Muscle of leg (tissue), 11 donors: Measurements from ENCODE around the gene PABPN1. TPM values are rescaled to one million over a fixed set of nuclear protein-coding genes. Genes with fewer than 3 reads are reported as not detected.

Experiments used
- DNase-seq: peaks from one replicate; pipeline ENCODE4 v3.0.0; 2013
- H3K27ac ChIP-seq: one replicate; pipeline ENCODE4 v1.5.1; 2013; ENCODE audit warnings: mild to moderate bottlenecking, low read length, control low read depth
- H3K27me3 ChIP-seq: one replicate; pipeline ENCODE4 v1.6.1; 2013; ENCODE audit warnings: low read length; ENCODE audit not compliant: control insufficient read depth, insufficient read depth
- H3K36me3 ChIP-seq: one replicate; pipeline ENCODE4 v1.6.1; 2013; ENCODE audit warnings: low read length; ENCODE audit not compliant: control insufficient read depth, insufficient read depth
- H3K4me1 ChIP-seq: one replicate; pipeline ENCODE4 v1.6.1; 2013; ENCODE audit warnings: low read length; ENCODE audit not compliant: control insufficient read depth, insufficient read depth
- H3K4me3 ChIP-seq: one replicate; pipeline ENCODE4 v1.5.1; 2013; ENCODE audit warnings: low read length, control low read depth
- H3K9me3 ChIP-seq: replicated peaks from 2 replicates; pipeline ENCODE4 v1.6.1; 2013; ENCODE audit warnings: low read depth, low read length; ENCODE audit not compliant: control insufficient read depth
- WGBS: methylation state at CpG from one replicate; pipeline ENCODE4 v1.1.5; 2013; ENCODE audit warnings: missing lambda C conversion rate; ENCODE audit not compliant: insufficient coverage; 5-methylcytosine and 5-hydroxymethylcytosine counted together
- polyA plus RNA-seq, 8 donors: library from polyadenylated mRNA; unstranded; fragments of 120-200 nt; gene quantifications; one replicate each; pipeline versions ENCODE4 v1.2.1 to v1.2.3, GENCODE V29; 2013; ENCODE audit warnings: inconsistent platforms in 1 of 8, low replicate concordance in 1 of 8; ENCODE audit not compliant: insufficient read length in 8 of 8, insufficient read depth in 1 of 8
- total RNA-seq: library from RNA; stranded (reverse); fragments of 120-200 nt; gene quantifications from one replicate; pipeline ENCODE4 v1.2.4, GENCODE V29; 2013

PABPN1 gene
- total and polyA plus RNA-seq, 9 donors: 58.2 to 134 (median 122) TPM

- DNase-seq: no peak
- Histone ChIP-seq H3K36me3 (peaks cover 32% of the 10 kb centered on the region), H3K27me3 (no peaks in the 10 kb centered on the region), H3K4me3 (no peak overlapping the region), H3K4me1 (peaks cover 15% of the 10 kb centered on the region), H3K9me3 (no peaks in the 10 kb centered on the region), H3K27ac (no peak overlapping the region)
- 71% methylated on average over 8 of the region's 13 CpGs for WGBS
Observed at GRCh38 chr14:23326491-23327332, 5.5 kb downstream of the PABPN1 start.

- WGBS: 42% methylated on average over 2 of the region's 4 CpGs
- H3K27ac ChIP-seq: no peak overlapping the region
- H3K9me3 ChIP-seq: no peaks in the 10 kb centered on the region
- no peaks in the 10 kb centered on the region for H3K27me3 ChIP-seq
- peaks cover 6% of the 10 kb centered on the region for H3K4me1 ChIP-seq
- no peak overlapping the region for H3K4me3 ChIP-seq
- DNase-seq: peak; percentile 88
- H3K36me3 ChIP-seq: peaks cover 25% of the 10 kb centered on the region
Observed at GRCh38 chr14:23327947-23328744, 6.9 kb downstream of the PABPN1 start.

GRCh38 chr14:23335623-23336022 lies 14.4 kb downstream of the PABPN1 start:
- H3K4me3 ChIP-seq: no peak overlapping the region
- H3K27me3 ChIP-seq: peaks cover 2% of the 10 kb centered on the region
- peaks cover 3% of the 10 kb centered on the region for H3K9me3 ChIP-seq
- DNase-seq: no peak
- no peak overlapping the region for H3K27ac ChIP-seq
- WGBS: no CpG with 5 or more reads among the region's 5 CpGs
- no peaks in the 10 kb centered on the region for H3K4me1 ChIP-seq
- H3K36me3 ChIP-seq: no peaks in the 10 kb centered on the region

- Histone ChIP-seq H3K4me3 (no peak overlapping the region), H3K27ac (no peak overlapping the region), H3K9me3 (peaks cover 3% of the 10 kb centered on the region), H3K4me1 (no peaks in the 10 kb centered on the region), H3K27me3 (no peaks in the 10 kb centered on the region), H3K36me3 (no peaks in the 10 kb centered on the region)
- no CpG with 5 or more reads among the region's 1 CpG for WGBS
- DNase-seq: no peak
Observed at GRCh38 chr14:23339506-23340268, 18.4 kb downstream of the PABPN1 start.

- no peak for DNase-seq
- H3K36me3 ChIP-seq: peaks cover 15% of the 10 kb centered on the region
- no peaks in the 10 kb centered on the region for H3K4me1 ChIP-seq
- no peak overlapping the region for H3K4me3 ChIP-seq
- 48% methylated on average over 2 of the region's 3 CpGs for WGBS
- no peaks in the 10 kb centered on the region for H3K9me3 ChIP-seq
- no peaks in the 10 kb centered on the region for H3K27me3 ChIP-seq
- H3K27ac ChIP-seq: no peak overlapping the region
Observed at GRCh38 chr14:23344481-23344880, 23.2 kb downstream of the PABPN1 start.

GRCh38 chr14:23345987-23346692 lies 24.9 kb downstream of the PABPN1 start:
- DNase-seq: no peak
- Histone ChIP-seq H3K27ac (no peak overlapping the region), H3K27me3 (no peaks in the 10 kb centered on the region), H3K36me3 (peaks cover 16% of the 10 kb centered on the region), H3K4me3 (no peak overlapping the region), H3K4me1 (no peaks in the 10 kb centered on the region), H3K9me3 (no peaks in the 10 kb centered on the region)
- 76% methylated on average over 7 of the region's 13 CpGs for WGBS

GRCh38 chr14:23346693-23347405 lies 25.6 kb downstream of the PABPN1 start:
- H3K9me3 ChIP-seq: no peaks in the 10 kb centered on the region
- WGBS: 67% methylated on average over 21 of the region's 27 CpGs
- H3K27ac ChIP-seq: no peak overlapping the region
- H3K27me3 ChIP-seq: peaks cover 5% of the 10 kb centered on the region
- peaks cover 4% of the 10 kb centered on the region for H3K4me1 ChIP-seq
- H3K4me3 ChIP-seq: no peak overlapping the region
- peaks cover 16% of the 10 kb centered on the region for H3K36me3 ChIP-seq
- DNase-seq: no peak

- DNase-seq: no peak
- WGBS: 82% methylated on average over 8 of the region's 19 CpGs
- no peaks in the 10 kb centered on the region for H3K9me3 ChIP-seq
Observed at GRCh38 chr14:23347406-23348296, 26.4 kb downstream of the PABPN1 start.

More at GRCh38 chr14:23347406-23348296, 26.4 kb downstream of the PABPN1 start:
- peaks cover 10% of the 10 kb centered on the region for H3K27me3 ChIP-seq
- H3K36me3 ChIP-seq: peaks cover 16% of the 10 kb centered on the region
- H3K27ac ChIP-seq: no peak overlapping the region
- H3K4me1 ChIP-seq: peaks cover 10% of the 10 kb centered on the region
- no peak overlapping the region for H3K4me3 ChIP-seq
